Stimulated activated naive CD4-positive, alpha-beta T cell (primary cell): ENCODE results near the gene GRB7.
"Not testable (repeated sequence)": the region's sequence is repeated elsewhere in the genome, so short reads cannot be mapped to it uniquely, and the experiment has no call there.

Experiments
- DNase-seq, 6 experiments: peaks; one replicate each; lab custom pipeline; 2025; lab: John Stamatoyannopoulos, UW

Gene GRB7

GRCh38 chr17:39737760-39738567, at the start of gene GRB7:
Gene GRB7, plus strand, starts transcription at chr17:39737938. Its CDS starts 4,364 bp downstream, at chr17:39742302.
- DNase-seq: peak in 1 of 6 experiments; percentile 8

- DNase-seq: no peak
These were observed 49.3 kb upstream of the GRB7 start for GRCh38 chr17:39688475-39688835.

- DNase-seq: no peak
These were observed 48.8 kb upstream of the GRB7 start for GRCh38 chr17:39688945-39689344.

GRCh38 chr17:39694593-39694992, 43.1 kb upstream of the GRB7 start:
- no peak for DNase-seq

- no peak for DNase-seq
These were observed 42.7 kb upstream of the GRB7 start for GRCh38 chr17:39695089-39695474.

- DNase-seq: no peak
These were observed 41.0 kb upstream of the GRB7 start for GRCh38 chr17:39696731-39697130.

GRCh38 chr17:39697961-39698360, 39.8 kb upstream of the GRB7 start:
- DNase-seq: no peak

- not testable (repeated sequence) for DNase-seq
These were observed 38.5 kb upstream of the GRB7 start for GRCh38 chr17:39699157-39699817.

- no peak for DNase-seq
These were observed 38.0 kb upstream of the GRB7 start, which contains the start of gene ERBB2 for GRCh38 chr17:39699818-39700147. Gene ERBB2, plus strand, starts transcription at chr17:39700064. Its CDS starts 175 bp downstream, at chr17:39700239.

- no peak for DNase-seq
These were observed 37.4 kb upstream of the GRB7 start for GRCh38 chr17:39700148-39700987.

GRCh38 chr17:39701012-39701783, 36.5 kb upstream of the GRB7 start:
- no peak for DNase-seq

GRCh38 chr17:39701784-39702422, 35.8 kb upstream of the GRB7 start:
- no peak for DNase-seq

GRCh38 chr17:39702901-39703893, 34.5 kb upstream of the GRB7 start:
- DNase-seq: no peak

- no peak for DNase-seq
These were observed 33.8 kb upstream of the GRB7 start for GRCh38 chr17:39703913-39704312.

GRCh38 chr17:39704821-39705551, 32.8 kb upstream of the GRB7 start:
- no peak for DNase-seq

GRCh38 chr17:39705786-39706348, 31.9 kb upstream of the GRB7 start:
- no peak for DNase-seq

GRCh38 chr17:39706383-39706782, 31.4 kb upstream of the GRB7 start:
- DNase-seq: no peak

GRCh38 chr17:39706921-39707337, 30.8 kb upstream of the GRB7 start:
- peak in 2 of 6 experiments; percentile 26 to 34 for DNase-seq
